ENCODE measurements around the gene ABCA4.

Gene ABCA4

GRCh38 chr1:93958726-93959100 lies 162.2 kb downstream of the ABCA4 start:
- TF ChIP-seq CTCF (IDR thresholded peaks at IDR 0.05): no peak

GRCh38 chr1:93958032-93958725 lies 162.8 kb downstream of the ABCA4 start:
- TF ChIP-seq CTCF (IDR thresholded peaks at IDR 0.05): no peak

GRCh38 chr1:93955765-93956164 lies 165.2 kb downstream of the ABCA4 start:
- no peak for TF ChIP-seq CTCF (IDR thresholded peaks at IDR 0.05)
